CD14-positive monocyte (primary cell): ENCODE measurements around the gene ABHD11. TPM values are rescaled to one million over a fixed set of nuclear protein-coding genes. Genes with fewer than 3 reads are reported as not detected.
"Not testable (repeated sequence)": the region's sequence is repeated elsewhere in the genome, so short reads cannot be mapped to it uniquely, and the experiment has no call there.

Experiments
- DNase-seq, 3 donors: peaks; one replicate each; pipeline ENCODE4 v3.0.0-alpha.2; 2011 to 2022
- H2AFZ ChIP-seq: 2 replicates; pipeline ENCODE4 v1.6.0; 2012; ENCODE audit warnings: mild to moderate bottlenecking, low read depth, low read length, inconsistent platforms; ENCODE audit not compliant: insufficient read depth, poor library complexity, severe bottlenecking
- H3K27ac ChIP-seq, 2 donors: 1 replicate in 1 of 2; 2 replicates in 1 of 2; pipeline ENCODE4 v1.5.1; 2012 to 2013; ENCODE audit warnings: low read length in 2 of 2, control low read depth in 1 of 2, inconsistent platforms in 1 of 2, low read depth in 1 of 2, mild to moderate bottlenecking in 1 of 2
- H3K27me3 ChIP-seq, 2 donors: one replicate each; pipeline versions ENCODE4 v1.6.0 to v1.6.1; 2011 to 2013; ENCODE audit warnings: low read length in 2 of 2; ENCODE audit not compliant: control insufficient read depth in 2 of 2, insufficient read depth in 2 of 2
- H3K36me3 ChIP-seq, 2 donors: replicated peaks in 1 of 2; 1 replicate in 1 of 2; 2 replicates in 1 of 2; pipeline versions ENCODE4 v1.5.1 to v1.6.1; 2012 to 2013; ENCODE audit warnings: low read length in 2 of 2, control low read depth in 1 of 2, inconsistent platforms in 1 of 2, mild to moderate bottlenecking in 1 of 2; ENCODE audit not compliant: insufficient read depth in 2 of 2, control insufficient read depth in 1 of 2
- H3K4me1 ChIP-seq, 2 donors: 1 replicate in 1 of 2; 2 replicates in 1 of 2; pipeline versions ENCODE4 v1.5.1 to v1.6.1; 2012 to 2013; ENCODE audit warnings: low read length in 2 of 2, control low read depth in 1 of 2, inconsistent platforms in 1 of 2, mild to moderate bottlenecking in 1 of 2, moderate library complexity in 1 of 2; ENCODE audit not compliant: insufficient read depth in 2 of 2, control insufficient read depth in 1 of 2
- H3K4me2 ChIP-seq: replicated peaks from 2 replicates; pipeline ENCODE3; 2012; ENCODE audit warnings: low read length, moderate library complexity, mild to moderate bottlenecking; ENCODE audit not compliant: poor library complexity, severe bottlenecking; ENCODE audit errors: extremely low read depth
- H3K4me3 ChIP-seq, 3 experiments: fragments of 200-600 bp in 1 of 3; sonication (generic) in 1 of 3; replicated peaks in 1 of 3; 1 replicate in 2 of 3; 2 replicates in 1 of 3; pipeline ENCODE4 v1.5.1; 2011 to 2013; ENCODE audit warnings: low read length in 3 of 3, mild to moderate bottlenecking in 3 of 3, control low read depth in 2 of 3, low read depth in 2 of 3, inconsistent platforms in 1 of 3, moderate library complexity in 1 of 3
- H3K79me2 ChIP-seq: 2 replicates; pipeline ENCODE4 v1.6.0; 2012; ENCODE audit warnings: mild to moderate bottlenecking, control low read depth, inconsistent platforms, low read length, moderate library complexity; ENCODE audit not compliant: insufficient read depth
- H3K9ac ChIP-seq: 2 replicates; pipeline ENCODE4 v1.6.0; 2017; ENCODE audit warnings: low read length, mild to moderate bottlenecking; ENCODE audit not compliant: insufficient read depth, poor library complexity, severe bottlenecking
- H3K9me3 ChIP-seq, 2 donors: replicated peaks in 1 of 2; 1 replicate in 1 of 2; 2 replicates in 1 of 2; pipeline versions ENCODE4 v1.5.1 to v1.6.1; 2012 to 2013; ENCODE audit warnings: low read length in 2 of 2, control low read depth in 1 of 2; ENCODE audit not compliant: control insufficient read depth in 1 of 2, insufficient read depth in 1 of 2
- H4K20me1 ChIP-seq: 2 replicates; pipeline ENCODE4 v1.6.0; 2012; ENCODE audit warnings: mild to moderate bottlenecking, low read length, control low read depth, moderate library complexity; ENCODE audit not compliant: insufficient read depth
- H3K27ac Mint-ChIP-seq, 7 donors: one replicate each; pipeline ENCODE4 v1.8.0; 2020; ENCODE audit warnings: mild to moderate bottlenecking in 7 of 7, mixed read lengths in 7 of 7, moderate library complexity in 6 of 7, inconsistent platforms in 2 of 7
- H3K27me3 Mint-ChIP-seq, 3 donors: one replicate each; pipeline ENCODE4 v1.8.0; 2021 to 2022; ENCODE audit warnings: low read depth in 3 of 3, mild to moderate bottlenecking in 3 of 3, mixed read lengths in 3 of 3, moderate library complexity in 3 of 3, inconsistent platforms in 1 of 3
- H3K36me3 Mint-ChIP-seq, 2 donors: one replicate each; pipeline ENCODE4 v1.8.0; 2020; ENCODE audit warnings: mixed read lengths in 2 of 2, inconsistent platforms in 1 of 2, mild to moderate bottlenecking in 1 of 2
- H3K4me1 Mint-ChIP-seq: one replicate; pipeline ENCODE4 v1.8.0; 2020; ENCODE audit warnings: mild to moderate bottlenecking, mixed read lengths
- H3K4me3 Mint-ChIP-seq, 2 donors: one replicate each; pipeline ENCODE4 v1.8.0; 2020; ENCODE audit warnings: mild to moderate bottlenecking in 2 of 2, mixed read lengths in 2 of 2, moderate library complexity in 1 of 2
- H3K9me3 Mint-ChIP-seq, 7 donors: one replicate each; pipeline ENCODE4 v1.8.0; 2020 to 2022; ENCODE audit warnings: mixed read lengths in 7 of 7, mild to moderate bottlenecking in 6 of 7, moderate library complexity in 6 of 7, inconsistent platforms in 2 of 7
- CTCF ChIP-seq: fragments of 200-600 bp; IDR thresholded peaks from one replicate; pipeline ENCODE4 v1.8.0; 2022; ENCODE audit warnings: antibody characterized with exemption, mild to moderate bottlenecking
- WGBS: methylation state at CpG from one replicate; pipeline ENCODE4 v1.1.5; 2013; ENCODE audit warnings: missing lambda C conversion rate; ENCODE audit not compliant: insufficient coverage; 5-methylcytosine and 5-hydroxymethylcytosine counted together
- intact Hi-C, 2 donors: fragments of 100-400 bp; cut with micrococcal nuclease; formaldehyde crosslinking; loops; one replicate each; pipeline versions ENCODE4 v1.15.0 to v1.15.1; 2023
- polyA plus RNA-seq, 3 donors: library from polyadenylated mRNA; depleted of rRNA in 1 of 3; unstranded in 2 of 3; stranded (reverse) in 1 of 3; fragments of 300-500 nt in 2 of 3; fragments of >200 nt in 1 of 3; fragmentation: Illumina TruSeq in 2 of 3; gene quantifications; 1 replicate in 2 of 3; 2 replicates in 1 of 3; pipeline ENCODE4 v1.2.3, GENCODE V29; 2012 to 2021

Gene ABHD11
- polyA plus RNA-seq, 3 donors, result 20.3 to 23.5 (median 22.1) TPM

GRCh38 chr7:73715648-73716317, 22.8 kb downstream of the ABHD11 start:
- H3K27me3 ChIP-seq, result peaks cover 40 to 93% of the 10 kb centered on the region in 2 donors
- intact Hi-C loops, result no loop called here
- peaks cover 6 to 21% of the 10 kb centered on the region in 2 donors for H3K36me3 Mint-ChIP-seq
- H3K4me2 ChIP-seq, result no peak overlapping the region
- H3K79me2 ChIP-seq, result no peaks in the 10 kb centered on the region
- WGBS, result 39% methylated on average over 15 of the region's 16 CpGs
- no peak overlapping the region for H3K27ac ChIP-seq
- TF ChIP-seq CTCF, result no peak
- H3K4me3 ChIP-seq, result no peak overlapping the region
- no peak overlapping the region for H2AFZ ChIP-seq
- peaks cover 43% of the 10 kb centered on the region for H3K4me1 Mint-ChIP-seq
- H3K27ac Mint-ChIP-seq, result peak overlapping the region in 3 of 7 donors; percentile 73 to 85 (median 74)
- peak overlapping the region; percentile 56 to 79 for H3K4me3 Mint-ChIP-seq
- peaks cover 0 to 13% of the 10 kb centered on the region in 2 donors for H3K9me3 ChIP-seq
- H3K9me3 Mint-ChIP-seq, result peaks cover 0 to 30% (median 14%) of the 10 kb centered on the region in 7 donors
- H3K27me3 Mint-ChIP-seq, result peaks cover 89 to 97% (median 92%) of the 10 kb centered on the region in 3 donors
- H3K9ac ChIP-seq, result no peak overlapping the region
- DNase-seq, result peak; percentile 69 to 82 (median 80)
- no peaks in the 10 kb centered on the region for H3K36me3 ChIP-seq
- no peaks in the 10 kb centered on the region for H4K20me1 ChIP-seq
- peaks cover 35 to 47% of the 10 kb centered on the region in 2 donors for H3K4me1 ChIP-seq

GRCh38 chr7:73713319-73713718, 25.3 kb downstream of the ABHD11 start:
- Mint-ChIP-seq H3K27me3 (peaks cover 86 to 95% (median 93%) of the 10 kb centered on the region in 3 donors), H3K4me1 (peaks cover 32% of the 10 kb centered on the region), H3K4me3 (peak overlapping the region in 1 of 2 donors; percentile 75), H3K27ac (peak overlapping the region in 1 of 7 donors; percentile 79), H3K36me3 (peaks cover 2 to 16% of the 10 kb centered on the region in 2 donors), H3K9me3 (peaks cover 0 to 22% (median 3%) of the 10 kb centered on the region in 7 donors)
- H3K9ac ChIP-seq, intact Hi-C loops, H3K4me3 ChIP-seq, H3K27ac ChIP-seq, H3K79me2 ChIP-seq, H2AFZ ChIP-seq, H3K4me2 ChIP-seq, H3K36me3 ChIP-seq, DNase-seq, H4K20me1 ChIP-seq: not testable (repeated sequence)
- H3K9me3 ChIP-seq, result peaks cover 0 to 13% of the 10 kb centered on the region in 2 donors
- H3K27me3 ChIP-seq, result peaks cover 29 to 93% of the 10 kb centered on the region in 2 donors
- H3K4me1 ChIP-seq, result peaks cover 25 to 30% of the 10 kb centered on the region in 2 donors
- WGBS, result 87% methylated on average over 6 of the region's 6 CpGs
